ENCODE data around the gene IL31RA. TPM values are rescaled to one million over a fixed set of nuclear protein-coding genes. Genes with fewer than 3 reads are reported as not detected.

IL31RA gene
- total and polyA plus RNA-seq, 10 of the 15 experiments (the other 5 are each of a cell fraction or from before 2014, with no cell fraction given) = 0.03 to 0.31 (median 0.11) TPM; not detected in 2

DNA sequence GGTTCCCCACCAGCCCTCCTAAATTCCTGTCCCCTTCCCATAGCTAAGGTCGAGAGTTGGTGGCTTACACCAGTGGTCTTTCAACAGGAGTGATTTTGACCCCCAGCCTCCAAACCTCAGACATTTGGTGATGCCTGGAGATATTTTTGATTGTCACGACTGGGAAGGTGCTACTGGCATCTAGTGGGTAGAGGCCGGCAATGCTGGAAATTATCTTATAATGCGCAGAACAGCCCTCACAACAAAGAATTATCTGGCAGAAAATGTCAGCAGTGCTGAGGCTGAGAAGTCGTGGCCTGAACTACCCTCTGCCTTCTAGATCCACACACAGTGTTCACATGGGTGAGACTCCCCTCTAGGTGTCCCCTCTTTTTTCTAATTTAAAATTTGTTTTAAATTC lies 69.6 kb downstream of the IL31RA start (continued):
- TF ChIP-seq, protein P1, sequence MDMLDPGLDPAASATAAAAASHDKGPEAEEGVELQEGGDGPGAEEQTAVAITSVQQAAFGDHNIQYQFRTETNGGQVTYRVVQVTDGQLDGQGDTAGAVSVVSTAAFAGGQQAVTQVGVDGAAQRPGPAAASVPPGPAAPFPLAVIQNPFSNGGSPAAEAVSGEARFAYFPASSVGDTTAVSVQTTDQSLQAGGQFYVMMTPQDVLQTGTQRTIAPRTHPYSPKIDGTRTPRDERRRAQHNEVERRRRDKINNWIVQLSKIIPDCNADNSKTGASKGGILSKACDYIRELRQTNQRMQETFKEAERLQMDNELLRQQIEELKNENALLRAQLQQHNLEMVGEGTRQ (IDR thresholded peaks at IDR 0.05; ENCODE audit: borderline replicate concordance, low read depth, low read length) = no peak
- TF ChIP-seq EGR1 (IDR thresholded peaks at IDR 0.05; ENCODE audit: borderline replicate concordance in 1 of 2, low read depth in 2 of 2, low read length in 2 of 2) (no peak), RAD21 (IDR thresholded peaks at IDR 0.05; ENCODE audit: insufficient read depth, low read depth, low read length) (peak; percentile 41; the same call in 1 of the 2 replicates)

DNA sequence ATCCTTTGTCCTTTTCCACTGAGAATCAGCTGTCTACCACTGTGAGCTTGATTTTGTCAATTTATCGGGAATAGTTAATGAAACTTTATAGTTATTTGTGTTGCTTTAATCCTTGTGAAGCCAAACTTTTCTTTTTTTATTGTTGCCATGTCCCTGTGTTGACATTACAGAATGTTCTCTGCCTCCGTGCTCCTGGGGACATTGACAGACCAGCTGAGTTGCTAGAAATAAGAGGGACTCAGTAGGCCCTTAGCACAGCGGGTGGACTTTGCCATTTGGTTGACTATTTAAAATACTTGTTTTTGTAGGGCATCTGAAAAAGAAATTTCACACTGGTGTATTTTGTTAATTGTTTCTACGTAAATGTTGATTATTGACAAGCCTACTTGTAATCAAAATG lies 70.5 kb downstream of the IL31RA start:
- no peaks in the 10 kb centered on the region for H3K27me3 ChIP-seq (replicated peaks in 1 of 2; ENCODE audit: control insufficient read depth in 2 of 2, insufficient read depth in 2 of 2, low read length in 1 of 2)
- ChIA-PET SMC1A (ENCODE audit: uncharacterized antibody, unreplicated experiment) (interaction anchor here (0.6 to 2.2 kb wide), 3 partner anchors 14 to 230 kb away, joined by 3 to 9 read pairs (median 4); no protein-coding TSS in a partner anchor), POLR2A (no interaction called here), RAD21 (ENCODE audit: unreplicated experiment) (interaction anchor here (1.5 to 1.6 kb wide), 2 partner anchors 18 to 67 kb away, joined by 3 to 4 read pairs; no protein-coding TSS in a partner anchor), CTCF (interaction anchor here (1.0 to 6.7 kb wide), 2 partner anchors 15 to 23 kb away, joined by 3 to 49 read pairs; no protein-coding TSS in a partner anchor)
- no peak for ATAC-seq
- H3K4me3 ChIP-seq = no peak overlapping the region
- H3K36me3 ChIP-seq (ENCODE audit: control insufficient read depth in 2 of 2, insufficient read depth in 2 of 2, low read length in 1 of 2) = no peaks in the 10 kb centered on the region
- H2AFZ ChIP-seq (ENCODE audit: control insufficient read depth, low read depth, low read length) = no peak overlapping the region
- in situ Hi-C loops (cut with MboI) (no loop called here), intact Hi-C loops (cut with micrococcal nuclease; ENCODE audit: unreplicated experiment) (no loop called here)
- no peak for FAIRE-seq
- no peak overlapping the region for H3K4me2 ChIP-seq (ENCODE audit: control insufficient read depth, insufficient read depth)
- WGBS (ENCODE audit: insufficient coverage, insufficient replicate concordance, low lambda C conversion rate, missing lambda C conversion rate) = 85% methylated on average over 4 of the region's 4 CpGs
- H4K20me1 ChIP-seq (ENCODE audit: control insufficient read depth, insufficient read depth) = no peaks in the 10 kb centered on the region
- no peaks in the 10 kb centered on the region for H3K9me3 ChIP-seq (replicated peaks; ENCODE audit: control insufficient read depth, insufficient read depth, low read length)
- H3K4me1 ChIP-seq (ENCODE audit: control insufficient read depth, insufficient read depth, low read length) = peaks cover 17% of the 10 kb centered on the region
- DNase-seq (ENCODE audit: low read depth, low spot score) = no peak
- BruUV-seq (replicated peaks) = no TSS peak
- no peaks in the 10 kb centered on the region for H3K79me2 ChIP-seq (ENCODE audit: control insufficient read depth, insufficient read depth, low read length)
- no peak overlapping the region for H3K27ac ChIP-seq (ENCODE audit: control insufficient read depth, insufficient read depth)
- H3K9ac ChIP-seq (ENCODE audit: control insufficient read depth, insufficient read depth, low read length) = no peak overlapping the region
- no peak for TF ChIP-seq MXI1 (IDR thresholded peaks at IDR 0.05; ENCODE audit: low read depth, low read length)
- TF ChIP-seq, protein P2, sequence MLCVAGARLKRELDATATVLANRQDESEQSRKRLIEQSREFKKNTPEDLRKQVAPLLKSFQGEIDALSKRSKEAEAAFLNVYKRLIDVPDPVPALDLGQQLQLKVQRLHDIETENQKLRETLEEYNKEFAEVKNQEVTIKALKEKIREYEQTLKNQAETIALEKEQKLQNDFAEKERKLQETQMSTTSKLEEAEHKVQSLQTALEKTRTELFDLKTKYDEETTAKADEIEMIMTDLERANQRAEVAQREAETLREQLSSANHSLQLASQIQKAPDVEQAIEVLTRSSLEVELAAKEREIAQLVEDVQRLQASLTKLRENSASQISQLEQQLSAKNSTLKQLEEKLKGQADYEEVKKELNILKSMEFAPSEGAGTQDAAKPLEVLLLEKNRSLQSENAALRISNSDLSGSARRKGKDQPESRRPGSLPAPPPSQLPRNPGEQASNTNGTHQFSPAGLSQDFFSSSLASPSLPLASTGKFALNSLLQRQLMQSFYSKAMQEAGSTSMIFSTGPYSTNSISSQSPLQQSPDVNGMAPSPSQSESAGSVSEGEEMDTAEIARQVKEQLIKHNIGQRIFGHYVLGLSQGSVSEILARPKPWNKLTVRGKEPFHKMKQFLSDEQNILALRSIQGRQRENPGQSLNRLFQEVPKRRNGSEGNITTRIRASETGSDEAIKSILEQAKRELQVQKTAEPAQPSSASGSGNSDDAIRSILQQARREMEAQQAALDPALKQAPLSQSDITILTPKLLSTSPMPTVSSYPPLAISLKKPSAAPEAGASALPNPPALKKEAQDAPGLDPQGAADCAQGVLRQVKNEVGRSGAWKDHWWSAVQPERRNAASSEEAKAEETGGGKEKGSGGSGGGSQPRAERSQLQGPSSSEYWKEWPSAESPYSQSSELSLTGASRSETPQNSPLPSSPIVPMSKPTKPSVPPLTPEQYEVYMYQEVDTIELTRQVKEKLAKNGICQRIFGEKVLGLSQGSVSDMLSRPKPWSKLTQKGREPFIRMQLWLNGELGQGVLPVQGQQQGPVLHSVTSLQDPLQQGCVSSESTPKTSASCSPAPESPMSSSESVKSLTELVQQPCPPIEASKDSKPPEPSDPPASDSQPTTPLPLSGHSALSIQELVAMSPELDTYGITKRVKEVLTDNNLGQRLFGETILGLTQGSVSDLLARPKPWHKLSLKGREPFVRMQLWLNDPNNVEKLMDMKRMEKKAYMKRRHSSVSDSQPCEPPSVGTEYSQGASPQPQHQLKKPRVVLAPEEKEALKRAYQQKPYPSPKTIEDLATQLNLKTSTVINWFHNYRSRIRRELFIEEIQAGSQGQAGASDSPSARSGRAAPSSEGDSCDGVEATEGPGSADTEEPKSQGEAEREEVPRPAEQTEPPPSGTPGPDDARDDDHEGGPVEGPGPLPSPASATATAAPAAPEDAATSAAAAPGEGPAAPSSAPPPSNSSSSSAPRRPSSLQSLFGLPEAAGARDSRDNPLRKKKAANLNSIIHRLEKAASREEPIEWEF (IDR thresholded peaks at IDR 0.05; ENCODE audit: insufficient replicate concordance, low read depth, low read length) = no peak
- TF ChIP-seq CREB1 (IDR thresholded peaks at IDR 0.05; ENCODE audit: low read depth) = no peak
- TF ChIP-seq, protein P3, sequence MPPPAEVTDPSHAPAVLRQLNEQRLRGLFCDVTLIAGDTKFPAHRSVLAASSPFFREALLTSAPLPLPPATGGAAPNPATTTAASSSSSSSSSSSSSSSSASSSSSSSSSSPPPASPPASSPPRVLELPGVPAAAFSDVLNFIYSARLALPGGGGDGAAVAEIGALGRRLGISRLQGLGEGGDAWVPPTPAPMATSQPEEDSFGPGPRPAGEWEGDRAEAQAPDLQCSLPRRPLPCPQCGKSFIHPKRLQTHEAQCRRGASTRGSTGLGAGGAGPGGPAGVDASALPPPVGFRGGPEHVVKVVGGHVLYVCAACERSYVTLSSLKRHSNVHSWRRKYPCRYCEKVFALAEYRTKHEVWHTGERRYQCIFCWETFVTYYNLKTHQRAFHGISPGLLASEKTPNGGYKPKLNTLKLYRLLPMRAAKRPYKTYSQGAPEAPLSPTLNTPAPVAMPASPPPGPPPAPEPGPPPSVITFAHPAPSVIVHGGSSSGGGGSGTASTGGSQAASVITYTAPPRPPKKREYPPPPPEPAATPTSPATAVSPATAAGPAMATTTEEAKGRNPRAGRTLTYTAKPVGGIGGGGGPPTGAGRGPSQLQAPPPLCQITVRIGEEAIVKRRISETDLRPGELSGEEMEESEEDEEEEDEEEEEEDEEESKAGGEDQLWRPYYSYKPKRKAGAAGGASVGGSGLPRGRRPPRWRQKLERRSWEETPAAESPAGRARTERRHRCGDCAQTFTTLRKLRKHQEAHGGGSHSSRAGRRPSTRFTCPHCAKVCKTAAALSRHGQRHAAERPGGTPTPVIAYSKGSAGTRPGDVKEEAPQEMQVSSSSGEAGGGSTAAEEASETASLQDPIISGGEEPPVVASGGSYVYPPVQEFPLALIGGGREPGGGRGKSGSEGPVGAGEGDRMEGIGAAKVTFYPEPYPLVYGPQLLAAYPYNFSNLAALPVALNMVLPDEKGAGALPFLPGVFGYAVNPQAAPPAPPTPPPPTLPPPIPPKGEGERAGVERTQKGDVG (CRISPR knock-in tag; IDR thresholded peaks at IDR 0.05) = no peak
- TF ChIP-seq MYB (IDR thresholded peaks at IDR 0.05; ENCODE audit: borderline replicate concordance, low read depth, low read length) = no peak
- TF ChIP-seq SMAD5 (IDR thresholded peaks at IDR 0.05; ENCODE audit: low read depth) = no peak
- TF ChIP-seq POLR2AphosphoS2 (IDR thresholded peaks at IDR 0.05; ENCODE audit: low read depth, low read length) = no peak
- no peak for TF ChIP-seq EZH2 (IDR thresholded peaks at IDR 0.05; ENCODE audit: borderline replicate concordance, control insufficient read depth, low read depth, low read length)
- TF ChIP-seq NR2F1 (conservative IDR thresholded peaks at IDR 0.05) = no peak

All from GM12878 (cell line).